GM19035 (cell line): ENCODE results near the gene GANC.
"Not testable (repeated sequence)": the region's sequence is repeated elsewhere in the genome, so short reads cannot be mapped to it uniquely, and the experiment has no call there.

Experiments
- ATAC-seq: cut with Tn5 transposase; IDR thresholded peaks from one replicate; pipeline ENCODE4 v1.9.1; 2021; ENCODE audit not compliant: unreplicated experiment

GANC gene, protein sequence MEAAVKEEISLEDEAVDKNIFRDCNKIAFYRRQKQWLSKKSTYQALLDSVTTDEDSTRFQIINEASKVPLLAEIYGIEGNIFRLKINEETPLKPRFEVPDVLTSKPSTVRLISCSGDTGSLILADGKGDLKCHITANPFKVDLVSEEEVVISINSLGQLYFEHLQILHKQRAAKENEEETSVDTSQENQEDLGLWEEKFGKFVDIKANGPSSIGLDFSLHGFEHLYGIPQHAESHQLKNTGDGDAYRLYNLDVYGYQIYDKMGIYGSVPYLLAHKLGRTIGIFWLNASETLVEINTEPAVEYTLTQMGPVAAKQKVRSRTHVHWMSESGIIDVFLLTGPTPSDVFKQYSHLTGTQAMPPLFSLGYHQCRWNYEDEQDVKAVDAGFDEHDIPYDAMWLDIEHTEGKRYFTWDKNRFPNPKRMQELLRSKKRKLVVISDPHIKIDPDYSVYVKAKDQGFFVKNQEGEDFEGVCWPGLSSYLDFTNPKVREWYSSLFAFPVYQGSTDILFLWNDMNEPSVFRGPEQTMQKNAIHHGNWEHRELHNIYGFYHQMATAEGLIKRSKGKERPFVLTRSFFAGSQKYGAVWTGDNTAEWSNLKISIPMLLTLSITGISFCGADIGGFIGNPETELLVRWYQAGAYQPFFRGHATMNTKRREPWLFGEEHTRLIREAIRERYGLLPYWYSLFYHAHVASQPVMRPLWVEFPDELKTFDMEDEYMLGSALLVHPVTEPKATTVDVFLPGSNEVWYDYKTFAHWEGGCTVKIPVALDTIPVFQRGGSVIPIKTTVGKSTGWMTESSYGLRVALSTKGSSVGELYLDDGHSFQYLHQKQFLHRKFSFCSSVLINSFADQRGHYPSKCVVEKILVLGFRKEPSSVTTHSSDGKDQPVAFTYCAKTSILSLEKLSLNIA (N-terminal part only)

DNA sequence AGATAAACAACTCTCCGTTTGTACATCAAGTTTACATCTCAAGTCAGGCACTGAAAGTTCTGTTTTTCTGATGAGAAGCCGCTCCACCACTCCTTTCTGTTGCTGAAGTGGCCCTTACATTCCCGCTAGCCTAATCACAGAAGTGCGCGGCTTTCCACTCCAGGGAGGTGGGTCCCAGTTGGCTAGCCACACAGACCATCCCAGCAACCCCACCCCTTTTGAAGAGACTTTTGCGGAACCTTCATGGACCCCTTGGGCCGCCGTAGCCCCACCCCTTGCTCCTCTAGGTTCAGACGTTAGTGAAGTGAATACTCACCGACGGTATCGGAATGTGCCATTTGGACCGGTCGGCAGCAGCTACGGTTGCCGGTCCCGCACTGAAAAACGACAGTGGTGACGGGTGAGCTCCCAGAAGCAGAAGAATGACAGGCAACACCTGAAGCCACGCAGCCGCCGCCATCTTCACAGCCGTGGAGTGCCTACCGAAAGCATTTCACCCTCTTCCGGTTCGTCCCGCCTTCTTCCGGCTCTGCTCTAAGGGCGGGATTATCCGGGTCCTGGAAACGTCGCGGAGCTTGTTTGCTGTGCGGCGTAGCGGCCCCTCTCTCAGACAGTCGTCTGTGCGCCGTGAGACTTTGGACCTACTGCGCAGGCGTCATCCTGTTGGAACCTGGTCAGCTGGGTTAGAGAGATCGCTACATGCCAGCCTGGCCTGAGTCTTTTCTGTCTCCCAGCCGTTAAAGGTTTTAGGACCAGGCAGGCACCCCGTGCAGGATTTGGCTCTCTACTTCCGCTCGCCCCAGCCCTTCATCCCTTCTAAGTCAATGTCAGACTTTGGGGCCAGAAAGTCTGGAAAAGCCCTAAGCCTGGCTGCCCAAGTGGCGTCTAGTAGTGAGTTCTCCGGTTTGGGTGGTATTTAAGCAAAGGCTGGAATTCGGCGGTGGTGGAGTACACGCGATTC, at the start of gene GANC, which contains the start of gene TMEM87A:
Gene GANC (plus strand): TSS at position 263 of the 961 bp plus-strand sequence. CDS start 1,281 bp downstream, outside the sequence.
Gene TMEM87A (minus strand): TSS at position 495 of the 961 bp plus-strand sequence. CDS start 35 bp downstream, at position 460.
- ATAC-seq: peak; percentile 87

DNA sequence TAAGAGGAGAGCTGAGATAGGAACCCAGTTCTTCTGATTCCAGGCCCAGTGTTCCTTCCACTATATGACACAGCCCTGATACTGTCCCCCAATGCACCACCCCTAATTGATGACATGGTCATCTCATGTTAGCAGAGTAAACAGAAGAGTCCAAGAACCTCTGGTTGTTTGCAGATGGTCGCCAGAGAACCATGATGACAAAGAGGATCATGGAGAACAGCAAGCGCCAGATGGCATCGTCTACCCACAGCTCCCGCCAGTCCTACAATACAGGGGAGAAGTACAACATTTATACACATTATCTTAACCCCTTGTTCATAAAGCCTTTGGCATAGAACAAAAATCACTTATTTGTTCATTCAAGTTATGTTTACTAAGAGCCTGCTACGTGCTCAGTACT, 46.4 kb upstream of the GANC start:
- no peak for ATAC-seq

GRCh38 chr15:42228036-42228435, 45.0 kb upstream of the GANC start:
- no peak for ATAC-seq

GRCh38 chr15:42228981-42229380, 44.0 kb upstream of the GANC start:
- ATAC-seq: not testable (repeated sequence)

- no peak for ATAC-seq
Measured at GRCh38 chr15:42231088-42231487, 41.9 kb upstream of the GANC start.

DNA sequence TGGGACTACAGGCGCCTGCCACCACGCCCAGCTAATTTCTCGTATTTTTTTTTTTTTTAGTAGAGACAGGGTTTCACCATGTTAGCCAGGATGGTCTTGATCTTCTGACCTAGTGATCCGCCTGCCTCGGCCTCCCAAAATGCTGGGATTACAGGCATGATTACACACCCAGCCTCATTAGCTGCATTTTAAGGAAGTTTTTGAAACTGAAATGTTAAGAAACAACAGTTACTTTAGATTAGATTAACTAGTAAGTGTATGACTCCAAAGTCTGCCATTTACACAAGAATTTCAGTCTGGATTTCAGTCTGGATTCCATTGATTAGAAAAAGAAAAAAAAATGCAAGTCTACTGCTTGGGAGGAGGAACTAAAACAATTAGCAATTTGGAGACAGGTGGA, 40.4 kb upstream of the GANC start:
- ATAC-seq: no peak

DNA sequence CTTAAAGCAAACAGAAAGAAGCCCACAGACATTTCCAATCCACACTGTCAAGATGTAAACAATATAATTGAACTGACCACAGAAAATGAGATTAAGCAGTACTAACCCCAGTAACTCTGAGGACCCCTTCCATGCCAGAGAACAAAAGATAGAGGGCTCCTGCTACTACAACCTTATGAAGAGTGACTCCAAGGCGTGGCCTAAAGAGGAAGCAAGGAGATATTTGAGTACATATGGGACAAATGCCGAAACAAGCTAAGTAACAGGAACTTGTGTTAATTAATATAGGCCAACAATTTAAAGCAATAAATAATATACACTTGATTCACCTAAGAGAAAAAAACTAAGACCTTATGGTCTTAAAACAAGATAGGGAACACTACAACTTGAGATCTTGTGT, 39.9 kb upstream of the GANC start:
- ATAC-seq: no peak

- ATAC-seq: no peak
Measured at GRCh38 chr15:42239528-42240182, 33.3 kb upstream of the GANC start.

GRCh38 chr15:42240823-42241222, 32.2 kb upstream of the GANC start:
- ATAC-seq: no peak

GRCh38 chr15:42253300-42253699, 19.7 kb upstream of the GANC start:
- no peak for ATAC-seq

DNA sequence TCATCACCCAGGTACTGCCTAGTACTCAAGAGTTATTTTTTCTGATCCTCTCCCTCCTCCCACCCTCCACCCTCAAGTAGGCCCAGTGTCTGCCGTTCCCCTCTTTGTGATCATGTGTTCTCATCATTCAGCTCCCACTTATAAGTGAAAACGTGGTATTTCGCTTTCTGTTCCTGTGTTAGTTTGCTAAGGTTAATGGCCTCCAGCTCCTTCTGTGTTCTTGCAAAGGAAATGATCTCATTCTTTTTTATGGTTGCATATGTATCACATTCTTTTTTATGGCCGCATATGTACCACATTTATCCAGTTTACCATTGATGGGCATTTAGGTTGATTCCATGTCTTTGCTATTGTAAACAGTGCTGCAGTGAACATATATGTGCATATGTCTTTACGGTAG, 8.2 kb upstream of the GANC start:
- ATAC-seq: no peak

DNA sequence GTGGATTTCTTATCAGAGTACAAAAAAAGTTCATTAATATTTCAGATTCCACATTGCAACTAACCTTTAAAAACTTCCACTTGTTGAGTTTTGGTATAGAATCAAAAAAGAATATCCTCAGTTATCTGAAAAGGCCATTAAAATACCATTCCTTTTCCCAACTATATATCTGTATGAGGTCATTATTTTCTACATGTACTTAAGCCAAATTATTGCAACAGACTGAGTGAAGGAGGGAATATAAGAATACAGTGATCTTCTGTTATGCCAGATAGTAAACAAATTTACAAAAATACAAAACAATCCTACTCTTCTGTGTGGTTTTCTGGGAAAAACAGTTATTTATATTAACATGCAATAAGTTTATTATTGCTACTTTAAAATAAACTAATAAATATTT, 5.7 kb upstream of the GANC start:
- ATAC-seq: no peak

DNA sequence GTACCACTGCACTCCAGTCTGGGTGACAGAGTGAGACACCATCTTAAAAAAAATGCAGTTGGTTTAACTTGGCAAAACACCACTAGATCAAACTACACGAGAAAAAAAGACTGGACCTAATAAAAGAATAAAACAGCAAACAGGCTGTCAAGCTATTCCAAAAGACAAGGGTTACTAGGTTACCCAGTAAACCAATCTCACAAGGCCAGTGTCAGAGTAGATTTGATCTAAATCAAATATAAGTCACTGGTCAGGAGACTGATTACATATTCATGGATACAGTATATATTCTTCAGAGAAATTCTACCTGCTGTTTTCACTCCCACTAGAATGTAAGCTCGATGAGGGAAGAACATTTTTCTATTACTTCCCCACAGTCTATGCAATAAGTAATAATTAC, 2.5 kb upstream of the GANC start:
- no peak for ATAC-seq

GRCh38 chr15:42270996-42271395, 2.0 kb upstream of the GANC start:
- no peak for ATAC-seq

GRCh38 chr15:42273900-42274701, 1.1 kb downstream of the GANC start:
- peak; percentile 30 for ATAC-seq

- no peak for ATAC-seq
Measured at GRCh38 chr15:42274702-42274989, 1.6 kb downstream of the GANC start.

DNA sequence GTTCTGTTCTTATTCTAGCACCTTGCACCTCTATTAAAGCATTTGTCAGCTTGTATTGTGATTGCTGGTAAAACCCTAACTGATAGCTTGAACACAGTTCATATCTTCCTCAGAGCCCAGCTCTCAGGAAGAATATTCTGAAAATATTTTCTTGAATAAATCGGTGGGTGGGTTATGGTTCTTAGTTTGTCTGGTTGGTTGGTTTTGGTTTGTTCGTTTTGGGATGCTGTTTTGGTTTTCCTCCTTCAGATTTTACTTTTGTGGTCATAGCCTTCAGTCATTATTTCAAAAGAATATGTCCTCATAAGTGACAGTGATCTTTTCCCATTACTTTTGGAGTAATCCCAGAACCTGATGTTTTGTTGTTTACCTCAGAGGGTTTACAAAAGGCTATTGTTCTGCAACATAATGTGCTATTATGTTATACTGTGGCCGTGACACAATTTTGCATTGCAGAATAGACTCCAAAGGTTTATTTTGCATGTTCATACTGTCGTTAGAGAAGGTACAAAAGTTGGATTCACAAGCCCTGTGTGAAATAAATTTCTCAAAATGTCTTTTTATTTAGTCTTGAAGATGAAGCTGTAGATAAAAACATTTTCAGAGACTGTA, 2.9 kb downstream of the GANC start:
- no peak for ATAC-seq

DNA sequence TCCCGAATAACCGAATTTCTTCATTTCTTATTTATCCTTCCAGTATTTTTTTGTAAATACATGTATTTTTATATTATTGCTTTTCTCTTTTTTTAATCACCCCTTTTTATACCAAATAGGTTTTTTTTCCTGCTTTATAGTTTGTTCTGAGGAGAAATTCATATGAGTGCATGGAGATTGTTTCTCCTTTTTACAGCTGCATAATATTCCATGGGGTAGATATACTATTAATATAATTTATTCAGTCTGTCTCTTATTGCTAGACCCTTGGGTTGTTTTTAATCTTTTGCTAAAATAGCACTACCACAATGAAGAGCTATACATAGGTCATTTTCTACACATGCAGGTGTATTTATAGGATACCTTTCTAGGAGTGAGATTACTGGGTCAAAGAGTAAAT, 3.8 kb downstream of the GANC start:
- no peak for ATAC-seq

GRCh38 chr15:42279234-42279723, 6.3 kb downstream of the GANC start:
- ATAC-seq: peak; percentile 49
